CD14-positive monocyte (primary cell): ENCODE results near the gene LTV1. TPM values are rescaled to one million over a fixed set of nuclear protein-coding genes. Genes with fewer than 3 reads are reported as not detected.

ENCODE experiments used
- DNase-seq, 3 donors: peaks; one replicate each; pipeline ENCODE4 v3.0.0-alpha.2; 2011 to 2022
- H2AFZ ChIP-seq: 2 replicates; pipeline ENCODE4 v1.6.0; 2012; ENCODE audit warnings: mild to moderate bottlenecking, low read depth, low read length, inconsistent platforms; ENCODE audit not compliant: insufficient read depth, poor library complexity, severe bottlenecking
- H3K27ac ChIP-seq, 2 donors: 1 replicate in 1 of 2; 2 replicates in 1 of 2; pipeline ENCODE4 v1.5.1; 2012 to 2013; ENCODE audit warnings: low read length in 2 of 2, control low read depth in 1 of 2, inconsistent platforms in 1 of 2, low read depth in 1 of 2, mild to moderate bottlenecking in 1 of 2
- H3K27me3 ChIP-seq, 2 donors: one replicate each; pipeline versions ENCODE4 v1.6.0 to v1.6.1; 2011 to 2013; ENCODE audit warnings: low read length in 2 of 2; ENCODE audit not compliant: control insufficient read depth in 2 of 2, insufficient read depth in 2 of 2
- H3K36me3 ChIP-seq, 2 donors: replicated peaks in 1 of 2; 1 replicate in 1 of 2; 2 replicates in 1 of 2; pipeline versions ENCODE4 v1.5.1 to v1.6.1; 2012 to 2013; ENCODE audit warnings: low read length in 2 of 2, control low read depth in 1 of 2, inconsistent platforms in 1 of 2, mild to moderate bottlenecking in 1 of 2; ENCODE audit not compliant: insufficient read depth in 2 of 2, control insufficient read depth in 1 of 2
- H3K4me1 ChIP-seq, 2 donors: 1 replicate in 1 of 2; 2 replicates in 1 of 2; pipeline versions ENCODE4 v1.5.1 to v1.6.1; 2012 to 2013; ENCODE audit warnings: low read length in 2 of 2, control low read depth in 1 of 2, inconsistent platforms in 1 of 2, mild to moderate bottlenecking in 1 of 2, moderate library complexity in 1 of 2; ENCODE audit not compliant: insufficient read depth in 2 of 2, control insufficient read depth in 1 of 2
- H3K4me2 ChIP-seq: replicated peaks from 2 replicates; pipeline ENCODE3; 2012; ENCODE audit warnings: low read length, moderate library complexity, mild to moderate bottlenecking; ENCODE audit not compliant: poor library complexity, severe bottlenecking; ENCODE audit errors: extremely low read depth
- H3K4me3 ChIP-seq, 3 experiments: fragments of 200-600 bp in 1 of 3; sonication (generic) in 1 of 3; replicated peaks in 1 of 3; 1 replicate in 2 of 3; 2 replicates in 1 of 3; pipeline ENCODE4 v1.5.1; 2011 to 2013; ENCODE audit warnings: low read length in 3 of 3, mild to moderate bottlenecking in 3 of 3, control low read depth in 2 of 3, low read depth in 2 of 3, inconsistent platforms in 1 of 3, moderate library complexity in 1 of 3
- H3K79me2 ChIP-seq: 2 replicates; pipeline ENCODE4 v1.6.0; 2012; ENCODE audit warnings: mild to moderate bottlenecking, control low read depth, inconsistent platforms, low read length, moderate library complexity; ENCODE audit not compliant: insufficient read depth
- H3K9ac ChIP-seq: 2 replicates; pipeline ENCODE4 v1.6.0; 2017; ENCODE audit warnings: low read length, mild to moderate bottlenecking; ENCODE audit not compliant: insufficient read depth, poor library complexity, severe bottlenecking
- H3K9me3 ChIP-seq, 2 donors: replicated peaks in 1 of 2; 1 replicate in 1 of 2; 2 replicates in 1 of 2; pipeline versions ENCODE4 v1.5.1 to v1.6.1; 2012 to 2013; ENCODE audit warnings: low read length in 2 of 2, control low read depth in 1 of 2; ENCODE audit not compliant: control insufficient read depth in 1 of 2, insufficient read depth in 1 of 2
- H4K20me1 ChIP-seq: 2 replicates; pipeline ENCODE4 v1.6.0; 2012; ENCODE audit warnings: mild to moderate bottlenecking, low read length, control low read depth, moderate library complexity; ENCODE audit not compliant: insufficient read depth
- H3K27ac Mint-ChIP-seq, 7 donors: one replicate each; pipeline ENCODE4 v1.8.0; 2020; ENCODE audit warnings: mild to moderate bottlenecking in 7 of 7, mixed read lengths in 7 of 7, moderate library complexity in 6 of 7, inconsistent platforms in 2 of 7
- H3K27me3 Mint-ChIP-seq, 3 donors: one replicate each; pipeline ENCODE4 v1.8.0; 2021 to 2022; ENCODE audit warnings: low read depth in 3 of 3, mild to moderate bottlenecking in 3 of 3, mixed read lengths in 3 of 3, moderate library complexity in 3 of 3, inconsistent platforms in 1 of 3
- H3K36me3 Mint-ChIP-seq, 2 donors: one replicate each; pipeline ENCODE4 v1.8.0; 2020; ENCODE audit warnings: mixed read lengths in 2 of 2, inconsistent platforms in 1 of 2, mild to moderate bottlenecking in 1 of 2
- H3K4me1 Mint-ChIP-seq: one replicate; pipeline ENCODE4 v1.8.0; 2020; ENCODE audit warnings: mild to moderate bottlenecking, mixed read lengths
- H3K4me3 Mint-ChIP-seq, 2 donors: one replicate each; pipeline ENCODE4 v1.8.0; 2020; ENCODE audit warnings: mild to moderate bottlenecking in 2 of 2, mixed read lengths in 2 of 2, moderate library complexity in 1 of 2
- H3K9me3 Mint-ChIP-seq, 7 donors: one replicate each; pipeline ENCODE4 v1.8.0; 2020 to 2022; ENCODE audit warnings: mixed read lengths in 7 of 7, mild to moderate bottlenecking in 6 of 7, moderate library complexity in 6 of 7, inconsistent platforms in 2 of 7
- CTCF ChIP-seq: fragments of 200-600 bp; IDR thresholded peaks from one replicate; pipeline ENCODE4 v1.8.0; 2022; ENCODE audit warnings: antibody characterized with exemption, mild to moderate bottlenecking
- WGBS: methylation state at CpG from one replicate; pipeline ENCODE4 v1.1.5; 2013; ENCODE audit warnings: missing lambda C conversion rate; ENCODE audit not compliant: insufficient coverage; 5-methylcytosine and 5-hydroxymethylcytosine counted together
- intact Hi-C, 2 donors: fragments of 100-400 bp; cut with micrococcal nuclease; formaldehyde crosslinking; loops; one replicate each; pipeline versions ENCODE4 v1.15.0 to v1.15.1; 2023
- polyA plus RNA-seq, 3 donors: library from polyadenylated mRNA; depleted of rRNA in 1 of 3; unstranded in 2 of 3; stranded (reverse) in 1 of 3; fragments of 300-500 nt in 2 of 3; fragments of >200 nt in 1 of 3; fragmentation: Illumina TruSeq in 2 of 3; gene quantifications; 1 replicate in 2 of 3; 2 replicates in 1 of 3; pipeline ENCODE4 v1.2.3, GENCODE V29; 2012 to 2021

The LTV1 gene
- polyA plus RNA-seq, 3 donors: 10.5 to 15.4 (median 11.6) TPM

GRCh38 chr6:143880412-143880811 is 37.3 kb downstream of the LTV1 start:
- peaks cover 0 to 5% of the 10 kb centered on the region in 2 donors for H3K36me3 Mint-ChIP-seq
- Histone ChIP-seq H3K4me1 (no peaks in the 10 kb centered on the region), H3K9me3 (peaks cover 6 to 9% of the 10 kb centered on the region in 2 donors), H4K20me1 (no peaks in the 10 kb centered on the region), H3K9ac (no peak overlapping the region), H3K4me2 (no peak overlapping the region), H3K36me3 (no peaks in the 10 kb centered on the region), H3K79me2 (no peaks in the 10 kb centered on the region), H3K27me3 (no peaks in the 10 kb centered on the region), H3K4me3 (no peak overlapping the region), H3K27ac (no peak overlapping the region), H2AFZ (no peak overlapping the region)
- intact Hi-C loops: no loop called here
- no peak overlapping the region for H3K4me3 Mint-ChIP-seq
- peaks cover 3 to 18% (median 13%) of the 10 kb centered on the region in 7 donors for H3K9me3 Mint-ChIP-seq
- H3K27me3 Mint-ChIP-seq: peaks cover 0 to 1% (median 0%) of the 10 kb centered on the region in 3 donors
- WGBS: no CpG with 5 or more reads among the region's 2 CpGs
- H3K4me1 Mint-ChIP-seq: no peaks in the 10 kb centered on the region
- no peak overlapping the region for H3K27ac Mint-ChIP-seq
- TF ChIP-seq CTCF: no peak
- DNase-seq: no peak

GRCh38 chr6:143882401-143882930 is 39.3 kb downstream of the LTV1 start:
- Histone ChIP-seq H3K4me3 (no peak overlapping the region), H3K36me3 (no peaks in the 10 kb centered on the region), H3K9me3 (peaks cover 4 to 6% of the 10 kb centered on the region in 2 donors), H2AFZ (no peak overlapping the region), H3K79me2 (no peaks in the 10 kb centered on the region), H3K27ac (no peak overlapping the region), H3K4me1 (no peaks in the 10 kb centered on the region), H3K4me2 (no peak overlapping the region), H4K20me1 (no peaks in the 10 kb centered on the region), H3K27me3 (no peaks in the 10 kb centered on the region), H3K9ac (no peak overlapping the region)
- Mint-ChIP-seq H3K4me3 (no peak overlapping the region), H3K36me3 (peaks cover 0 to 3% of the 10 kb centered on the region in 2 donors), H3K27ac (no peak overlapping the region), H3K27me3 (peaks cover 0 to 1% (median 0%) of the 10 kb centered on the region in 3 donors), H3K4me1 (no peaks in the 10 kb centered on the region), H3K9me3 (peaks cover 0 to 9% (median 6%) of the 10 kb centered on the region in 7 donors)
- 91% methylated on average over 1 of the region's 2 CpGs for WGBS
- TF ChIP-seq CTCF: no peak
- intact Hi-C loops: no loop called here
- DNase-seq: no peak
